ENCODE measurements around the gene IQSEC1.

The IQSEC1 gene

GRCh38 chr3:13013994-13014754 is 59.1 kb downstream of the IQSEC1 start:
- TF ChIP-seq FOXM1 (IDR thresholded peaks at IDR 0.05; ENCODE audit: borderline replicate concordance, low read depth) = no peak
- no peak for TF ChIP-seq CREB1 (IDR thresholded peaks at IDR 0.05; ENCODE audit: low read depth)
- TF ChIP-seq CEBPB (IDR thresholded peaks at IDR 0.05) = no peak
- TF ChIP-seq TCF12 (IDR thresholded peaks at IDR 0.05; ENCODE audit: low read depth) = no peak
- TF ChIP-seq YY1 (IDR thresholded peaks at IDR 0.05; ENCODE audit: low read depth) = no peak

- TF ChIP-seq TEAD4 (IDR thresholded peaks at IDR 0.05) = no peak
- TF ChIP-seq TAF1 (IDR thresholded peaks at IDR 0.05; ENCODE audit: low read depth) = no peak
- no peak for TF ChIP-seq FOXM1 (IDR thresholded peaks at IDR 0.05; ENCODE audit: borderline replicate concordance, low read depth)
- TF ChIP-seq CEBPB (IDR thresholded peaks at IDR 0.05) = no peak
- TF ChIP-seq EP300 (IDR thresholded peaks at IDR 0.05; ENCODE audit: borderline replicate concordance) = no peak
- TF ChIP-seq RAD21 (IDR thresholded peaks at IDR 0.05; ENCODE audit: low read depth) = no peak
- no peak for TF ChIP-seq USF1 (IDR thresholded peaks at IDR 0.05)
- TF ChIP-seq YY1 (IDR thresholded peaks at IDR 0.05; ENCODE audit: low read depth) = no peak
- no peak for TF ChIP-seq CREB1 (IDR thresholded peaks at IDR 0.05; ENCODE audit: low read depth)
- no peak for TF ChIP-seq TCF12 (IDR thresholded peaks at IDR 0.05; ENCODE audit: low read depth)
- TF ChIP-seq ZBTB7A (IDR thresholded peaks at IDR 0.05; ENCODE audit: low read depth) = no peak
Observed at GRCh38 chr3:13013566-13013965, 59.7 kb downstream of the IQSEC1 start.

- TF ChIP-seq CEBPB (IDR thresholded peaks at IDR 0.05) = no peak
- TF ChIP-seq EGR1 (IDR thresholded peaks at IDR 0.05) = no peak
- no peak for TF ChIP-seq EP300 (IDR thresholded peaks at IDR 0.05; ENCODE audit: borderline replicate concordance)
- TF ChIP-seq REST (IDR thresholded peaks at IDR 0.05; ENCODE audit: low read depth) = no peak
- TF ChIP-seq FOXM1 (IDR thresholded peaks at IDR 0.05; ENCODE audit: borderline replicate concordance, low read depth) = no peak
- TF ChIP-seq MAX (IDR thresholded peaks at IDR 0.05) = no peak
- TF ChIP-seq USF1 (IDR thresholded peaks at IDR 0.05) = no peak
- TF ChIP-seq NFIC (IDR thresholded peaks at IDR 0.05) = no peak
- no peak for TF ChIP-seq RAD21 (IDR thresholded peaks at IDR 0.05; ENCODE audit: low read depth)
- TF ChIP-seq TEAD4 (IDR thresholded peaks at IDR 0.05) = no peak
- TF ChIP-seq TCF12 (IDR thresholded peaks at IDR 0.05; ENCODE audit: low read depth) = no peak
- TF ChIP-seq CREB1 (IDR thresholded peaks at IDR 0.05; ENCODE audit: low read depth) = no peak
- TF ChIP-seq ZBTB7A (IDR thresholded peaks at IDR 0.05; ENCODE audit: low read depth) = no peak
- TF ChIP-seq YY1 (IDR thresholded peaks at IDR 0.05; ENCODE audit: low read depth) = no peak
Observed at GRCh38 chr3:13013151-13013561, 60.1 kb downstream of the IQSEC1 start.

- TF ChIP-seq REST (IDR thresholded peaks at IDR 0.05; ENCODE audit: low read depth) = no peak
- no peak for TF ChIP-seq NFIC (IDR thresholded peaks at IDR 0.05)
- no peak for TF ChIP-seq TEAD4 (IDR thresholded peaks at IDR 0.05)
- TF ChIP-seq USF1 (IDR thresholded peaks at IDR 0.05) = no peak
- TF ChIP-seq FOXM1 (IDR thresholded peaks at IDR 0.05; ENCODE audit: borderline replicate concordance, low read depth) = no peak
- TF ChIP-seq CEBPB (IDR thresholded peaks at IDR 0.05) = no peak
- no peak for TF ChIP-seq ZBTB7A (IDR thresholded peaks at IDR 0.05; ENCODE audit: low read depth)
- TF ChIP-seq TCF12 (IDR thresholded peaks at IDR 0.05; ENCODE audit: low read depth) = no peak
- TF ChIP-seq TAF1 (IDR thresholded peaks at IDR 0.05; ENCODE audit: low read depth) = no peak
- TF ChIP-seq MAX (IDR thresholded peaks at IDR 0.05) = no peak
- TF ChIP-seq YY1 (IDR thresholded peaks at IDR 0.05; ENCODE audit: low read depth) = no peak
- no peak for TF ChIP-seq RAD21 (IDR thresholded peaks at IDR 0.05; ENCODE audit: low read depth)
- no peak for TF ChIP-seq CREB1 (IDR thresholded peaks at IDR 0.05; ENCODE audit: low read depth)
Observed at GRCh38 chr3:13012221-13012691, 61.0 kb downstream of the IQSEC1 start.

GRCh38 chr3:13011573-13012220 is 61.5 kb downstream of the IQSEC1 start:
- TF ChIP-seq RAD21 (IDR thresholded peaks at IDR 0.05; ENCODE audit: low read depth) (no peak), TEAD4 (IDR thresholded peaks at IDR 0.05) (no peak), MAX (IDR thresholded peaks at IDR 0.05) (peak; percentile 67), CREB1 (IDR thresholded peaks at IDR 0.05; ENCODE audit: low read depth) (no peak), TCF12 (IDR thresholded peaks at IDR 0.05; ENCODE audit: low read depth) (no peak), EP300 (IDR thresholded peaks at IDR 0.05; ENCODE audit: borderline replicate concordance) (no peak), CEBPB (IDR thresholded peaks at IDR 0.05) (no peak)

Data from Ishikawa (cell line).